Endodermal cell (in vitro differentiated cells): ENCODE measurements around the gene PLPPR4. TPM values are rescaled to one million over a fixed set of nuclear protein-coding genes. Genes with fewer than 3 reads are reported as not detected.

Experiments used
- DNase-seq: peaks from one replicate; pipeline ENCODE4 v3.0.0-alpha.2; 2017
- H3K27ac ChIP-seq: 2 replicates; pipeline ENCODE4 v1.5.1; 2013; ENCODE audit warnings: mild to moderate bottlenecking, low read depth, low read length, moderate library complexity
- H3K27me3 ChIP-seq: 2 replicates; pipeline ENCODE4 v1.6.1; 2013; ENCODE audit warnings: mild to moderate bottlenecking, low read length, moderate library complexity; ENCODE audit not compliant: insufficient read depth, control insufficient read depth, poor library complexity, severe bottlenecking
- H3K36me3 ChIP-seq: 2 replicates; pipeline ENCODE4 v1.7.0; 2013; ENCODE audit warnings: mild to moderate bottlenecking, low read length, moderate library complexity; ENCODE audit not compliant: control insufficient read depth, insufficient read depth
- H3K4me1 ChIP-seq: one replicate; pipeline ENCODE4 v1.7.0; 2013; ENCODE audit warnings: low read length; ENCODE audit not compliant: control insufficient read depth, insufficient read depth
- H3K4me3 ChIP-seq: 2 replicates; pipeline ENCODE4 v1.5.1; 2013; ENCODE audit warnings: mild to moderate bottlenecking, low read length, moderate library complexity
- H3K9ac ChIP-seq: 2 replicates; pipeline ENCODE4 v1.6.1; 2013; ENCODE audit warnings: mild to moderate bottlenecking, low read length, moderate library complexity; ENCODE audit not compliant: poor library complexity, severe bottlenecking; ENCODE audit errors: extremely low read depth
- H3K9me3 ChIP-seq: 2 replicates; pipeline ENCODE4 v1.6.1; 2013; ENCODE audit warnings: mild to moderate bottlenecking, low read length, moderate library complexity; ENCODE audit not compliant: control insufficient read depth
- H3K27ac Mint-ChIP-seq: 2 replicates; pipeline ENCODE4 v1.8.0; 2020; ENCODE audit warnings: mixed read lengths
- H3K27me3 Mint-ChIP-seq: 2 replicates; pipeline ENCODE4 v1.8.0; 2021; ENCODE audit warnings: mild to moderate bottlenecking, mixed read lengths; ENCODE audit not compliant: insufficient read depth
- H3K36me3 Mint-ChIP-seq: 2 replicates; pipeline ENCODE4 v1.8.0; 2020; ENCODE audit warnings: low read depth, mixed read lengths
- H3K4me1 Mint-ChIP-seq: 2 replicates; pipeline ENCODE4 v1.8.0; 2020; ENCODE audit warnings: mixed read lengths
- H3K4me3 Mint-ChIP-seq: 2 replicates; pipeline ENCODE4 v1.8.0; 2020; ENCODE audit warnings: mild to moderate bottlenecking, moderate library complexity, mixed read lengths
- H3K9me3 Mint-ChIP-seq: 2 replicates; pipeline ENCODE4 v1.8.0; 2020; ENCODE audit warnings: mild to moderate bottlenecking, mixed read lengths
- WGBS, 2 experiments: methylation state at CpG; one replicate each; pipeline versions ENCODE4 v1.1.5 to v1.1.7; 2013; ENCODE audit warnings: missing lambda C conversion rate in 2 of 2, mixed read lengths in 1 of 2; ENCODE audit not compliant: insufficient coverage in 1 of 2, insufficient read length in 1 of 2; 5-methylcytosine and 5-hydroxymethylcytosine counted together
- total RNA-seq, 2 donors: library from RNA; stranded (reverse); fragmentation: NEBNext Ultra II Directional in 1 of 2; extraction: Animal tissue kit (Norgen Biotek cat#: 25700) in 1 of 2; gene quantifications; 2 replicates in 1 of 2; 3 replicates in 1 of 2; pipeline ENCODE4 v1.2.1, GENCODE V29; 2021
- TF ChIP-seq, protein P1 (sequence below): fragments of 200-600 bp; sonication (generic); conservative IDR thresholded peaks from 2 replicates; pipeline ENCODE4 v1.5.0; 2021; ENCODE audit warnings: antibody characterized with exemption, mild to moderate bottlenecking

Gene PLPPR4
- total RNA-seq, 2 donors from 2014 or later, result 0.20 TPM; not detected in 1

DNA sequence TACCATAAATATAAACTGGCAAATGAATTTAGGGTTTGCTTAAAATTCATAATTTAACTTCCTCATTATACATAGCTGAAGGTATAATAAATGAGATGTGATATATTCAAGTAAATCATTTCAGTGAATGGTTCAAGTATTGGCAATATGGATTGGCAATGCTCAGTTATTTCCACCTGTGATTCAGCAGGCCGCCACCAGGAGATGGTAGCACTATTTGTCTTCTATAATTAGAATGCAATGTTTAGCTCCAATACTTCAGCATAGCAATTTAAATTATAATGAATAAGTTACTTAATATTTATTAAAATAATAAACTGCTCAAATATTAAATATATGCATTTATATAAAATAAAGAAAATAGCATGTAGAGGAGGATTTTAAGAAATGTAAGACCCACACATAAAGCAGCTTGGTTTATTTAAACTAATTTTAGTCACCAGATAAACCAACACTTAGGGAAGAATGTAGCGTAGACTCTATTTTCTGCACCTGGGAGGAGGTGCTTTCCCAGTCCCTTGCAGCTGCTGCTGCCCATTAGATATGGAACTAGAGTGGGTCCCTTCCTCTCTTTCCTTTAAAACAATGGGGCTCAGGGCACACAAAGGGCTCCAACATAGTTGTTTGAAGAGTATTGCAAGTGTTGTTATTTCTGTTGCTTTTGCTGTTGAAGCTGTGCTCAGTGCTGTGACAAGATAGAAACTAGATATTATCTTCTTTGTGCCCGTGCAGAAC, 62.1 kb downstream of the PLPPR4 start:
- Histone ChIP-seq H3K36me3 (no peaks in the 10 kb centered on the region), H3K9ac (no peak overlapping the region), H3K27ac (no peak overlapping the region), H3K27me3 (no peaks in the 10 kb centered on the region), H3K4me3 (no peak overlapping the region), H3K4me1 (peaks cover 3% of the 10 kb centered on the region), H3K9me3 (no peaks in the 10 kb centered on the region)
- TF ChIP-seq, protein P1, sequence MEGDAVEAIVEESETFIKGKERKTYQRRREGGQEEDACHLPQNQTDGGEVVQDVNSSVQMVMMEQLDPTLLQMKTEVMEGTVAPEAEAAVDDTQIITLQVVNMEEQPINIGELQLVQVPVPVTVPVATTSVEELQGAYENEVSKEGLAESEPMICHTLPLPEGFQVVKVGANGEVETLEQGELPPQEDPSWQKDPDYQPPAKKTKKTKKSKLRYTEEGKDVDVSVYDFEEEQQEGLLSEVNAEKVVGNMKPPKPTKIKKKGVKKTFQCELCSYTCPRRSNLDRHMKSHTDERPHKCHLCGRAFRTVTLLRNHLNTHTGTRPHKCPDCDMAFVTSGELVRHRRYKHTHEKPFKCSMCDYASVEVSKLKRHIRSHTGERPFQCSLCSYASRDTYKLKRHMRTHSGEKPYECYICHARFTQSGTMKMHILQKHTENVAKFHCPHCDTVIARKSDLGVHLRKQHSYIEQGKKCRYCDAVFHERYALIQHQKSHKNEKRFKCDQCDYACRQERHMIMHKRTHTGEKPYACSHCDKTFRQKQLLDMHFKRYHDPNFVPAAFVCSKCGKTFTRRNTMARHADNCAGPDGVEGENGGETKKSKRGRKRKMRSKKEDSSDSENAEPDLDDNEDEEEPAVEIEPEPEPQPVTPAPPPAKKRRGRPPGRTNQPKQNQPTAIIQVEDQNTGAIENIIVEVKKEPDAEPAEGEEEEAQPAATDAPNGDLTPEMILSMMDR, result peak; percentile 81
- no peaks in the 10 kb centered on the region for H3K27me3 Mint-ChIP-seq
- peaks cover 1% of the 10 kb centered on the region for H3K9me3 Mint-ChIP-seq
- no peak overlapping the region for H3K4me3 Mint-ChIP-seq
- 93% methylated on average over 3 of the region's 3 CpGs; no CpG with 5 or more reads in 1 of the 2 experiments for WGBS, 2 experiments
- H3K36me3 Mint-ChIP-seq, result no peaks in the 10 kb centered on the region
- no peak overlapping the region for H3K27ac Mint-ChIP-seq
- peak; percentile 53 for DNase-seq
- H3K4me1 Mint-ChIP-seq, result peaks cover 15% of the 10 kb centered on the region

DNA sequence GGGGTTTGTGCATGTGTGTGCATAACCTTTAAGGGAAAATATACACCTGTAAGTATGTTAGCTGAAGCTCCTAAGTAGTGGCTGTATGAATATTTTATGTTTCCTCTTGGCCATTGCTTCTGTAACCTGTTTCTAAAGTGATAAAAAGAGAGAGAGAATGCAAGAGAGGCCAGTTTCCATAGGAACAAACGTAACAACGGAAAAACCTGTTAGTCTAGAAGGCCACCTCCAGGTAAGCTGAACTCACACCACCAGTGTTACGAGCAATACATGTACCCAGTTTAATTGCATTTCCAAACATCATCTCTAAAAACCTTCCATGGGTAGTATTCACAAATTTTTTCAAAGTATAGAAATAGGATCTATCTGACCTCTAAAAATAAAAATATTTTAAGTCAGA, 63.1 kb downstream of the PLPPR4 start:
- H3K9me3 ChIP-seq, result no peaks in the 10 kb centered on the region
- no peaks in the 10 kb centered on the region for H3K27me3 Mint-ChIP-seq
- peaks cover 17% of the 10 kb centered on the region for H3K4me1 Mint-ChIP-seq
- no peak for DNase-seq
- TF ChIP-seq, protein P1, result no peak
- 84% methylated on average over 3 of the region's 3 CpGs; no CpG with 5 or more reads in 1 of the 2 experiments for WGBS, 2 experiments
- H3K27ac Mint-ChIP-seq, result no peak overlapping the region
- H3K9me3 Mint-ChIP-seq, result peaks cover 1% of the 10 kb centered on the region
- peaks cover 3% of the 10 kb centered on the region for H3K4me1 ChIP-seq
- no peaks in the 10 kb centered on the region for H3K36me3 ChIP-seq
- H3K4me3 Mint-ChIP-seq, result no peak overlapping the region
- no peak overlapping the region for H3K27ac ChIP-seq
- no peak overlapping the region for H3K9ac ChIP-seq
- no peak overlapping the region for H3K4me3 ChIP-seq
- H3K36me3 Mint-ChIP-seq, result no peaks in the 10 kb centered on the region
- no peaks in the 10 kb centered on the region for H3K27me3 ChIP-seq

DNA sequence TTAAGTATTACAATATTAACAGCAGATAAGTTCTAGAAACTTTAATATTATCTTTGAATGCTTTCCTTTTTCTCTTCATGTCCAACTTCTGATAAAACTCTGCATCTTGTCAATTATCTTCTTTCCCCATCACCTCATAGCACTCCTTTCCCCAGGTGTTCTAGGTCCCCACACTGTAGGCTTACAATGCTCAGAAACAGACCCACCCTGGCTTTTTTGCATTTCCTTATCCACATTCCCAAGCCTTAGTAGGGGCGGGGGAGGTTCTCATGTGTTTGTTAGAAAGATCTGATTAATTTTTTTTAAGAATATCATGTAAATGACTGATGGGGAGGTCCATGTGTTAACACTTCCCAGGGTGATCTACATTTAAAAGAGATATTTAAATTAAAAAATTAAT, 63.9 kb downstream of the PLPPR4 start:
- no peak overlapping the region for H3K4me3 Mint-ChIP-seq
- peaks cover 1% of the 10 kb centered on the region for H3K9me3 Mint-ChIP-seq
- Histone ChIP-seq H3K36me3 (no peaks in the 10 kb centered on the region), H3K9ac (no peak overlapping the region), H3K27ac (no peak overlapping the region), H3K4me1 (peaks cover 3% of the 10 kb centered on the region), H3K9me3 (no peaks in the 10 kb centered on the region), H3K4me3 (no peak overlapping the region), H3K27me3 (no peaks in the 10 kb centered on the region)
- no peaks in the 10 kb centered on the region for H3K36me3 Mint-ChIP-seq
- no peak overlapping the region for H3K27ac Mint-ChIP-seq
- DNase-seq, result no peak
- peaks cover 17% of the 10 kb centered on the region for H3K4me1 Mint-ChIP-seq
- TF ChIP-seq, protein P1, result no peak
- no peaks in the 10 kb centered on the region for H3K27me3 Mint-ChIP-seq
- WGBS, 2 experiments, result no CpG with 5 or more reads among the region's 1 CpG
